ENCODE measurements around the gene ABCA2. TPM values are rescaled to one million over a fixed set of nuclear protein-coding genes. Genes with fewer than 3 reads are reported as not detected.

Gene ABCA2
- total and polyA plus RNA-seq, 12 donors: 2.9 to 150 (median 31.5) TPM

GRCh38 chr9:136972335-136972734, 55.7 kb downstream of the ABCA2 start:
- Histone ChIP-seq H3K27ac (no peak overlapping the region), H3K36me3 (replicated peaks in 1 of 2) (no peaks in the 10 kb centered on the region), H3K9me3 (replicated peaks in 1 of 3) (no peaks in the 10 kb centered on the region), H3K4me1 (replicated peaks in 1 of 2) (peaks cover 0 to 4% of the 10 kb centered on the region in 2 donors), H3K4me3 (no peak overlapping the region), H3K27me3 (no peaks in the 10 kb centered on the region)
- no peak for DNase-seq
- WGBS, 4 donors: 56 to 80% (median 79%) methylated on average over 6 to 11 of the region's 11 CpGs
- intact Hi-C loops (cut with DNase I): no loop called here
- TF ChIP-seq POLR2A (IDR thresholded peaks at IDR 0.05): no peak
- no peak for TF ChIP-seq CTCF (IDR thresholded peaks at IDR 0.05)

- WGBS, 4 donors: 73 to 84% (median 76%) methylated on average over 3 to 14 of the region's 14 CpGs
- Histone ChIP-seq H3K27me3 (no peaks in the 10 kb centered on the region), H3K9me3 (replicated peaks in 1 of 3) (no peaks in the 10 kb centered on the region), H3K4me3 (no peak overlapping the region), H3K27ac (no peak overlapping the region), H3K36me3 (replicated peaks in 1 of 2) (no peaks in the 10 kb centered on the region), H3K4me1 (replicated peaks in 1 of 2) (peaks cover 0 to 4% of the 10 kb centered on the region in 2 donors)
- no peak for DNase-seq
- intact Hi-C loops (cut with DNase I): no loop called here
- no peak for TF ChIP-seq POLR2A (IDR thresholded peaks at IDR 0.05)
- TF ChIP-seq CTCF (IDR thresholded peaks at IDR 0.05): no peak
These were observed 56.3 kb downstream of the ABCA2 start for GRCh38 chr9:136971746-136972145.

DNA sequence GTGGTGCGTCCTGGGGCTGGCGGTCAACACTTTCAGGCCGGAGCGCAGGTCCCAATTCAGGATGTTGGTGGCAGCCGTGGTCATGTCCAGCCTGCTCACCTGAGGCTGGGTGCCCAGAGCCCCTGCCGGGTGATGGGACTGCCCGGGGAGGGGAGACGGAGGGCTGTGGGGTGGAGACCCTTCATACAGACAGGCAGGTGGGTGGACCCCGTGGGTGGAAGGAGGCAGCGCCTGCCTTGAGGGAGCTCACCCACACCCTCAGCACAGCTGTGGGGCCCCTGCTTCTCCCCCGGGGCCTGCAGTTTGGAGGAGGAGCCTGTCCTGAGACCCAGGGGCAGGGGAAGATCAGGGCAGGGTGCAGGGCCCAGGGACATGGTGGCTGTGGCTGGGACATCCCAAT, 57.7 kb downstream of the ABCA2 start:
- 79 to 84% (median 81%) methylated on average over 2 to 11 of the region's 11 CpGs for WGBS, 4 donors
- Histone ChIP-seq H3K4me3 (no peak overlapping the region), H3K9me3 (replicated peaks in 1 of 3) (no peaks in the 10 kb centered on the region), H3K27ac (no peak overlapping the region), H3K27me3 (no peaks in the 10 kb centered on the region), H3K4me1 (replicated peaks in 1 of 2) (peaks cover 0 to 12% of the 10 kb centered on the region in 2 donors), H3K36me3 (replicated peaks in 1 of 2) (no peaks in the 10 kb centered on the region)
- TF ChIP-seq POLR2A (IDR thresholded peaks at IDR 0.05): no peak
- no peak for TF ChIP-seq CTCF (IDR thresholded peaks at IDR 0.05)
- intact Hi-C loops (cut with DNase I): no loop called here
- no peak for DNase-seq

GRCh38 chr9:136969774-136970173, 58.3 kb downstream of the ABCA2 start:
- intact Hi-C loops (cut with DNase I): no loop called here
- H3K4me3 ChIP-seq: no peak overlapping the region
- TF ChIP-seq CTCF (IDR thresholded peaks at IDR 0.05) (no peak), POLR2A (IDR thresholded peaks at IDR 0.05) (no peak)
- no peak overlapping the region for H3K27ac ChIP-seq
- no peaks in the 10 kb centered on the region for H3K27me3 ChIP-seq
- peaks cover 0 to 9% of the 10 kb centered on the region in 2 donors for H3K4me1 ChIP-seq (replicated peaks in 1 of 2)
- H3K9me3 ChIP-seq (replicated peaks in 1 of 3): no peaks in the 10 kb centered on the region
- no peak for DNase-seq
- no peaks in the 10 kb centered on the region for H3K36me3 ChIP-seq (replicated peaks in 1 of 2)
- 74 to 83% (median 81%) methylated on average over 2 to 5 of the region's 5 CpGs for WGBS, 4 donors
